SK-N-MC (cell line): ENCODE results near the gene SOCS6.

Experiments used
- EZH2 ChIP-seq: fragments of 200-600 bp; sonication (generic); IDR thresholded peaks from one replicate; pipeline ENCODE4 v1.6.1; 2017; ENCODE audit warnings: antibody characterized with exemption
- POLR2AphosphoS5 ChIP-seq: IDR thresholded peaks from 2 replicates; pipeline ENCODE4 v1.6.1; 2012; ENCODE audit warnings: mild to moderate bottlenecking, low read depth, low read length, borderline replicate concordance

DNA sequence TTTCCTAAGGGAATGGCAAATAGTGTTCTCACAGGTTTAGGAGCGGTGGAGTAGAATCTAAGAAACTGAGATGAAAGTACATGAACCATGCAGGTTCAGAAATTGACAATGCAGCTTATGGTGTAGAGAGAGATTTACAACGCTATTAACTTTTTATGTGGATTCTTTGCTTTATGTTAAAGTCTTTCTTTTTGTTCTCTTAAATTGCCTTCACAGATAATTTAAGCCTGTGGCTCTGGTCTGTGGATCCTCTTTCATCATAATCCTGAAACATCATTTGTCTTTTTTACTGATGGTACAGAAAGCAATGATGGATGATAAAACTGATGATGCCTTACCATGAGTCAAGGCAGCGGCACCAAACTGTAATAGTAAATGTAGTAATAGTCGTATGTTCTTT, 30.3 kb downstream of the SOCS6 start:
- TF ChIP-seq EZH2 (no peak), POLR2AphosphoS5 (no peak)
